Activated CD8-positive, alpha-beta memory T cell treated with anti-CD3 and anti-CD28 coated beads for 4 hours (primary cell): ENCODE data around the gene SLC16A2.
"Not testable (repeated sequence)": the region's sequence is repeated elsewhere in the genome, so short reads cannot be mapped to it uniquely, and the experiment has no call there.

ENCODE experiments used
- DNase-seq, 2 donors: peaks; one replicate each; pipeline ENCODE4 v3.0.0-alpha.2; 2020; ENCODE audit warnings: low read depth in 2 of 2

Gene SLC16A2

GRCh38 chrX:74506317-74507115 lies 85.2 kb downstream of the SLC16A2 start:
- no peak for DNase-seq

- DNase-seq, result no peak
Measured at GRCh38 chrX:74507191-74507590, 85.9 kb downstream of the SLC16A2 start.

GRCh38 chrX:74509989-74510388 lies 88.7 kb downstream of the SLC16A2 start:
- DNase-seq, result no peak

GRCh38 chrX:74510401-74510800 lies 89.1 kb downstream of the SLC16A2 start:
- DNase-seq, result no peak

- DNase-seq, result no peak
Measured at GRCh38 chrX:74511704-74512103, 90.4 kb downstream of the SLC16A2 start.

GRCh38 chrX:74514384-74514783 lies 93.1 kb downstream of the SLC16A2 start:
- no peak for DNase-seq

- DNase-seq, result no peak
Measured at GRCh38 chrX:74515356-74515755, 94.1 kb downstream of the SLC16A2 start.

- not testable (repeated sequence) for DNase-seq
Measured at GRCh38 chrX:74516013-74516412, 94.7 kb downstream of the SLC16A2 start.

GRCh38 chrX:74519870-74520269 lies 98.6 kb downstream of the SLC16A2 start:
- no peak for DNase-seq

- no peak for DNase-seq
Measured at GRCh38 chrX:74520291-74520690, 99.0 kb downstream of the SLC16A2 start.

- DNase-seq, result no peak
Measured at GRCh38 chrX:74520896-74521295, 99.6 kb downstream of the SLC16A2 start.

- DNase-seq, result no peak
Measured at GRCh38 chrX:74521961-74522751, 100.9 kb downstream of the SLC16A2 start.

GRCh38 chrX:74523224-74523623 lies 101.9 kb downstream of the SLC16A2 start:
- DNase-seq, result no peak

- DNase-seq, result no peak
Measured at GRCh38 chrX:74523870-74524735, 102.8 kb downstream of the SLC16A2 start.

- no peak for DNase-seq
Measured at GRCh38 chrX:74525116-74525515, 103.8 kb downstream of the SLC16A2 start.

- no peak for DNase-seq
Measured at GRCh38 chrX:74526764-74527163, 105.5 kb downstream of the SLC16A2 start.

- DNase-seq, result no peak
Measured at GRCh38 chrX:74527350-74527749, 106.1 kb downstream of the SLC16A2 start.

- no peak for DNase-seq
Measured at GRCh38 chrX:74529311-74529710, 108.0 kb downstream of the SLC16A2 start.

- no peak for DNase-seq
Measured at GRCh38 chrX:74531081-74531480, 109.8 kb downstream of the SLC16A2 start.

GRCh38 chrX:74534569-74535038 lies 113.3 kb downstream of the SLC16A2 start:
- DNase-seq, result no peak

- DNase-seq, result no peak
Measured at GRCh38 chrX:74535086-74535407, 113.8 kb downstream of the SLC16A2 start.
